IMR-90 (cell line): Measurements from ENCODE around the gene AAK1. TPM values are rescaled to one million over a fixed set of nuclear protein-coding genes. Genes with fewer than 3 reads are reported as not detected.

ENCODE experiments used
- ATAC-seq: fragments of 200-7000 bp; cut with Tn5 transposase; 2 replicates; pipeline ENCODE4 v1.9.1; 2020; ENCODE audit warnings: low read depth, mild to moderate bottlenecking, moderate library complexity
- BruUV-seq: library from RNA; stranded (reverse); fragments of 400-500 nt; replicated peaks from 2 replicates; lab custom pipeline; 2021; lab: Mats Ljungman, UMichigan
- CTCF ChIA-PET: fragments of 300-600 bp; formaldehyde crosslinking; extraction: SDS; loops from one replicate; lab custom pipeline; 2021; ENCODE audit warnings: antibody characterized with exemption; lab: Yijun Ruan, JAX
- POLR2A ChIA-PET: fragments of 300-600 bp; sonication (Branson Sonifier 250); formaldehyde crosslinking; loops from one replicate; lab custom pipeline; 2022; ENCODE audit warnings: antibody characterized with exemption; ENCODE audit not compliant: unreplicated experiment; lab: Charles Lee
- DNase-seq: peaks from one replicate; pipeline ENCODE4 v3.0.0; 2013
- H2AFZ ChIP-seq: replicated peaks from 2 replicates; pipeline ENCODE3; 2013; ENCODE audit warnings: low read length, mild to moderate bottlenecking; ENCODE audit not compliant: poor library complexity
- H2AK5ac ChIP-seq: 2 replicates; pipeline ENCODE4 v1.6.1; 2013; ENCODE audit warnings: low read depth, low read length, inconsistent platforms
- H2AK9ac ChIP-seq: replicated peaks from 2 replicates; pipeline ENCODE3; 2013; ENCODE audit warnings: mild to moderate bottlenecking, low read depth, low read length, moderate library complexity; ENCODE audit not compliant: poor library complexity
- H2BK120ac ChIP-seq: 2 replicates; pipeline ENCODE4 v1.6.1; 2013; ENCODE audit warnings: low read depth, low read length, inconsistent platforms
- H2BK15ac ChIP-seq: 3 replicates; pipeline ENCODE4 v1.6.1; 2013; ENCODE audit warnings: low read depth, low read length, inconsistent platforms
- H2BK20ac ChIP-seq: 2 replicates; pipeline ENCODE4 v1.6.1; 2013; ENCODE audit warnings: low read depth, mild to moderate bottlenecking, inconsistent platforms, low read length, moderate library complexity
- H2BK5ac ChIP-seq: 2 replicates; pipeline ENCODE4 v1.6.1; 2013; ENCODE audit warnings: mild to moderate bottlenecking, low read depth, low read length, inconsistent platforms; ENCODE audit not compliant: poor library complexity, severe bottlenecking
- H3K14ac ChIP-seq: replicated peaks from 2 replicates; pipeline ENCODE4 v1.6.1; 2013; ENCODE audit warnings: low read depth, low read length, inconsistent platforms
- H3K18ac ChIP-seq: 2 replicates; pipeline ENCODE4 v1.6.1; 2013; ENCODE audit warnings: low read depth, low read length, control low read depth
- H3K23ac ChIP-seq: 2 replicates; pipeline ENCODE4 v1.6.1; 2013; ENCODE audit warnings: low read depth, low read length, inconsistent platforms
- H3K27ac ChIP-seq: 2 replicates; pipeline ENCODE4 v1.5.1; 2013; ENCODE audit warnings: mild to moderate bottlenecking, control low read depth, low read length; ENCODE audit not compliant: insufficient read depth
- H3K27me3 ChIP-seq: 2 replicates; pipeline ENCODE4 v1.6.1; 2013; ENCODE audit warnings: low read length; ENCODE audit not compliant: control insufficient read depth, insufficient read depth
- H3K36me3 ChIP-seq: 2 replicates; pipeline ENCODE4 v1.6.1; 2013; ENCODE audit warnings: low read length, mixed read lengths; ENCODE audit not compliant: control insufficient read depth, insufficient read depth
- H3K4ac ChIP-seq: 2 replicates; pipeline ENCODE4 v1.6.1; 2013; ENCODE audit warnings: low read depth, low read length, inconsistent platforms
- H3K4me1 ChIP-seq: 2 replicates; pipeline ENCODE4 v1.6.1; 2013; ENCODE audit warnings: low read length, mixed read lengths; ENCODE audit not compliant: control insufficient read depth, insufficient read depth
- H3K4me2 ChIP-seq: 2 replicates; pipeline ENCODE4 v1.6.1; 2013; ENCODE audit warnings: low read depth, mild to moderate bottlenecking, control low read depth, low read length, moderate library complexity
- H3K4me3 ChIP-seq: 2 replicates; pipeline ENCODE4 v1.5.1; 2013; ENCODE audit warnings: low read depth, mild to moderate bottlenecking, control low read depth, low read length, moderate library complexity; ENCODE audit not compliant: insufficient read depth
- H3K56ac ChIP-seq: 2 replicates; pipeline ENCODE4 v1.6.1; 2013; ENCODE audit warnings: low read length, inconsistent platforms; ENCODE audit not compliant: insufficient read depth; ENCODE audit errors: extremely low read depth
- H3K79me1 ChIP-seq, 2 experiments: 2 replicates each; pipeline ENCODE4 v1.6.1; 2013; ENCODE audit warnings: low read length in 2 of 2, inconsistent platforms in 1 of 2, low read depth in 1 of 2
- H3K9ac ChIP-seq: 2 replicates; pipeline ENCODE4 v1.6.1; 2013; ENCODE audit warnings: low read depth, low read length, control low read depth
- H3K9me1 ChIP-seq: 2 replicates; pipeline ENCODE4 v1.6.1; 2013; ENCODE audit warnings: low read length, inconsistent platforms; ENCODE audit not compliant: insufficient read depth
- H3K9me3 ChIP-seq: 2 replicates; pipeline ENCODE4 v1.6.1; 2013; ENCODE audit warnings: low read length; ENCODE audit not compliant: control insufficient read depth, insufficient read depth
- H4K20me1 ChIP-seq: 2 replicates; pipeline ENCODE4 v1.6.1; 2013; ENCODE audit warnings: low read length, inconsistent platforms; ENCODE audit not compliant: insufficient read depth
- H4K5ac ChIP-seq: 2 replicates; pipeline ENCODE4 v1.6.1; 2013; ENCODE audit warnings: mild to moderate bottlenecking, low read depth, low read length, control low read depth
- H4K8ac ChIP-seq, 2 experiments: 2 replicates each; pipeline ENCODE4 v1.6.1; 2013; ENCODE audit warnings: low read depth in 2 of 2, low read length in 2 of 2, control low read depth in 1 of 2, inconsistent platforms in 1 of 2
- H4K91ac ChIP-seq: 2 replicates; pipeline ENCODE4 v1.6.1; 2013; ENCODE audit warnings: low read depth, low read length, inconsistent platforms; ENCODE audit not compliant: insufficient read depth
- BHLHE40 ChIP-seq: fragments of 150-350 bp; IDR thresholded peaks from 2 replicates; pipeline ENCODE4 v1.6.1; 2016; ENCODE audit warnings: mild to moderate bottlenecking, low read depth, low read length
- CEBPB ChIP-seq: IDR thresholded peaks from 2 replicates; pipeline ENCODE4 v1.6.1; 2012; ENCODE audit warnings: low read depth, low read length, improper control_type of control experiment
- CHD1 ChIP-seq: IDR thresholded peaks from 2 replicates; pipeline ENCODE4 v1.6.1; 2012; ENCODE audit warnings: low read depth, low read length, improper control_type of control experiment
- CTCF ChIP-seq: conservative IDR thresholded peaks from 2 replicates; pipeline ENCODE4 v1.5.1; 2012; ENCODE audit warnings: mild to moderate bottlenecking, low read depth, low read length, improper control_type of control experiment
- FOS ChIP-seq: fragments of 150-350 bp; IDR thresholded peaks from 2 replicates; pipeline ENCODE4 v1.6.1; 2016; ENCODE audit warnings: low read depth, low read length
- MAFK ChIP-seq: IDR thresholded peaks from 2 replicates; pipeline ENCODE4 v1.6.1; 2012; ENCODE audit warnings: low read depth, low read length, improper control_type of control experiment
- MAZ ChIP-seq: IDR thresholded peaks from 2 replicates; pipeline ENCODE4 v1.6.1; 2012; ENCODE audit warnings: low read depth, mild to moderate bottlenecking, low read length, improper control_type of control experiment, moderate library complexity, borderline replicate concordance
- MXI1 ChIP-seq: IDR thresholded peaks from 2 replicates; pipeline ENCODE4 v1.6.1; 2012; ENCODE audit warnings: low read depth, mild to moderate bottlenecking, low read length, moderate library complexity, borderline replicate concordance
- NFE2L2 ChIP-seq: fragments of 150-350 bp; IDR thresholded peaks from 2 replicates; pipeline ENCODE4 v1.6.1; 2016; ENCODE audit warnings: low read depth, mild to moderate bottlenecking, low read length
- POLR2A ChIP-seq: IDR thresholded peaks from 2 replicates; pipeline ENCODE4 v1.6.1; 2012; ENCODE audit warnings: mild to moderate bottlenecking, low read depth, low read length
- RAD21 ChIP-seq: IDR thresholded peaks from 2 replicates; pipeline ENCODE4 v1.6.1; 2012; ENCODE audit warnings: low read length, improper control_type of control experiment
- RCOR1 ChIP-seq: IDR thresholded peaks from 2 replicates; pipeline ENCODE4 v1.6.1; 2012; ENCODE audit warnings: mild to moderate bottlenecking, low read length, improper control_type of control experiment; ENCODE audit not compliant: insufficient replicate concordance
- RFX5 ChIP-seq: IDR thresholded peaks from 2 replicates; pipeline ENCODE4 v1.8.0; 2012; ENCODE audit warnings: low read depth, mild to moderate bottlenecking, low read length, moderate library complexity
- SMC3 ChIP-seq: fragments of 150-350 bp; IDR thresholded peaks from 2 replicates; pipeline ENCODE4 v1.6.1; 2016; ENCODE audit warnings: low read depth, mild to moderate bottlenecking, antibody characterized with exemption, low read length, moderate library complexity
- USF2 ChIP-seq: fragments of 150-350 bp; IDR thresholded peaks from 2 replicates; pipeline ENCODE4 v1.6.1; 2017; ENCODE audit warnings: mild to moderate bottlenecking, antibody characterized with exemption, low read length, low read depth
- dilution Hi-C: fragments of 300-500 bp; cut with HindIII; formaldehyde crosslinking; loops from one replicate; pipeline ENCODE4 v1.14.3; 2018; ENCODE audit warnings: low sequenced_read_pairs; ENCODE audit not compliant: unreplicated experiment
- in situ Hi-C: fragments of 300-500 bp; cut with MboI; formaldehyde crosslinking; loops from 3 replicates; pipeline ENCODE4 v1.14.3; 2019; ENCODE audit warnings: low sequenced_read_pairs, inconsistent platforms, mixed read lengths
- intact Hi-C: fragments of 100-400 bp; cut with micrococcal nuclease; formaldehyde crosslinking; loops from 2 replicates; pipeline ENCODE4 v1.10.0; 2022
- polyA plus RNA-seq, 3 experiments: library from polyadenylated mRNA; depleted of rRNA; stranded (reverse); fragments of >200 nt; gene quantifications; 2 replicates each; pipeline ENCODE4 v1.2.3, GENCODE V29; 2012; ENCODE audit warnings: low replicate concordance in 1 of 3
- total RNA-seq: library from RNA; depleted of rRNA; stranded (reverse); fragments of >200 nt; gene quantifications from 2 replicates; pipeline ENCODE4 v1.2.3, GENCODE V29; 2012
- TF ChIP-seq, protein P1 (sequence below): fragments of 150-350 bp; IDR thresholded peaks from 2 replicates; pipeline ENCODE4 v1.6.1; 2016; ENCODE audit warnings: low read depth, mild to moderate bottlenecking, low read length, moderate library complexity, borderline replicate concordance

The AAK1 gene
- total and polyA plus RNA-seq, 2 of the 4 experiments (the other 2 are of a cell fraction), result 21.9 to 26.5 TPM

GRCh38 chr2:69539549-69539908, 104.0 kb downstream of the AAK1 start:
- Histone ChIP-seq H3K36me3 (peaks cover 22% of the 10 kb centered on the region), H3K23ac (no peak overlapping the region), H3K4me1 (0 out of 2 replicates have a peak, but pooled peaks cover 2% of the 10 kb centered on the region), H2AK5ac (no peak overlapping the region), H3K9me1 (peaks cover 21% of the 10 kb centered on the region), H3K4ac (no peak overlapping the region), H3K9me3 (no peaks in the 10 kb centered on the region), H3K9ac (no peak overlapping the region), H3K14ac (no peak overlapping the region), H2BK120ac (no peak overlapping the region), H3K27ac (no peak overlapping the region), H2BK20ac (no peak overlapping the region), H3K4me2 (no peak overlapping the region), H2AK9ac (no peak overlapping the region), H3K4me3 (no peak overlapping the region), H2AFZ (no peak overlapping the region), H4K8ac (no peak overlapping the region), H3K79me1 (peaks cover 40 to 75% of the 10 kb centered on the region in 2 experiments), H3K56ac (no peak overlapping the region), H3K27me3 (no peaks in the 10 kb centered on the region), H2BK5ac (no peak overlapping the region), H2BK15ac (no peak overlapping the region), H4K20me1 (peaks cover 15% of the 10 kb centered on the region; the same call in 1 of the 2 replicates), H3K18ac (no peak overlapping the region), H4K91ac (no peak overlapping the region), H4K5ac (no peak overlapping the region)
- BruUV-seq, result no TSS peak
- dilution Hi-C loops, result no loop called here
- ATAC-seq (0 out of 2 replicates have a peak, but pooled peaks have one; percentile 17), DNase-seq (no peak)
- CTCF ChIA-PET, result no interaction called here
- TF ChIP-seq NFE2L2 (no peak), RAD21 (no peak), RCOR1 (no peak), FOS (no peak), MAZ (no peak), CTCF (no peak), RFX5 (no peak), CHD1 (no peak), SMC3 (no peak), USF2 (no peak), CEBPB (no peak), MXI1 (no peak), POLR2A (no peak), BHLHE40 (no peak), MAFK (no peak)
- TF ChIP-seq, protein P1, sequence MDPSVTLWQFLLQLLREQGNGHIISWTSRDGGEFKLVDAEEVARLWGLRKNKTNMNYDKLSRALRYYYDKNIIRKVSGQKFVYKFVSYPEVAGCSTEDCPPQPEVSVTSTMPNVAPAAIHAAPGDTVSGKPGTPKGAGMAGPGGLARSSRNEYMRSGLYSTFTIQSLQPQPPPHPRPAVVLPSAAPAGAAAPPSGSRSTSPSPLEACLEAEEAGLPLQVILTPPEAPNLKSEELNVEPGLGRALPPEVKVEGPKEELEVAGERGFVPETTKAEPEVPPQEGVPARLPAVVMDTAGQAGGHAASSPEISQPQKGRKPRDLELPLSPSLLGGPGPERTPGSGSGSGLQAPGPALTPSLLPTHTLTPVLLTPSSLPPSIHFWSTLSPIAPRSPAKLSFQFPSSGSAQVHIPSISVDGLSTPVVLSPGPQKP, result no peak
- POLR2A ChIA-PET, result interaction anchor here (0.7 kb wide), 1 partner anchor 20 kb away, joined by 5 read pairs; no protein-coding TSS in a partner anchor
- in situ Hi-C loops, result no loop called here
- intact Hi-C loops, result no loop called here
